Panc1 (cell line): Measurements from ENCODE around the gene PHF13. TPM values are rescaled to one million over a fixed set of nuclear protein-coding genes. Genes with fewer than 3 reads are reported as not detected.

Experiments
- ATAC-seq: fragments of 200-7000 bp; cut with Tn5 transposase; 2 replicates; pipeline ENCODE4 v1.9.1; 2020; ENCODE audit warnings: mild to moderate bottlenecking, moderate library complexity
- BruUV-seq: library from RNA; stranded (reverse); fragments of 400-500 nt; replicated peaks from 2 replicates; lab custom pipeline; 2021; lab: Mats Ljungman, UMichigan
- CTCF ChIA-PET: fragments of 300-600 bp; sonication (Branson Sonifier 250); formaldehyde crosslinking; loops from one replicate; lab custom pipeline; 2022; ENCODE audit warnings: antibody characterized with exemption; lab: Charles Lee
- POLR2A ChIA-PET: fragments of 300-600 bp; sonication (Branson Sonifier 250); formaldehyde crosslinking; loops from one replicate; lab custom pipeline; 2022; ENCODE audit warnings: antibody characterized with exemption; lab: Charles Lee
- DNase-seq: peaks from one replicate; pipeline ENCODE4 v3.0.0-alpha.2; 2010; ENCODE audit warnings: low read depth, low spot score
- H3K27ac ChIP-seq: 2 replicates; pipeline ENCODE4 v1.5.1; 2011; ENCODE audit warnings: mild to moderate bottlenecking, low read length, inconsistent platforms
- H3K27me3 ChIP-seq: fragments of 200-500 bp; sonication (Bioruptor generic); 2 replicates; pipeline ENCODE4 v1.6.0; 2014; ENCODE audit warnings: low read length, inconsistent platforms; ENCODE audit not compliant: control insufficient read depth, insufficient read depth
- H3K36me3 ChIP-seq: fragments of 200-500 bp; sonication (Bioruptor generic); 2 replicates; pipeline ENCODE4 v1.5.1; 2014; ENCODE audit warnings: inconsistent platforms, mild to moderate bottlenecking, low read length, moderate library complexity; ENCODE audit not compliant: control insufficient read depth, insufficient read depth
- H3K4me1 ChIP-seq: 2 replicates; pipeline ENCODE4 v1.5.1; 2011; ENCODE audit warnings: inconsistent platforms, mild to moderate bottlenecking, low read length, moderate library complexity; ENCODE audit not compliant: control insufficient read depth, insufficient read depth
- H3K4me3 ChIP-seq, 2 experiments: 2 replicates each; pipeline ENCODE4 v1.5.1; 2011 to 2012; ENCODE audit warnings: low read depth in 2 of 2, low read length in 2 of 2, mild to moderate bottlenecking in 2 of 2, inconsistent platforms in 1 of 2, moderate library complexity in 1 of 2
- H3K9me3 ChIP-seq: fragments of 200-500 bp; sonication (Bioruptor generic); 2 replicates; pipeline ENCODE4 v1.5.1; 2014; ENCODE audit warnings: low read depth, mild to moderate bottlenecking, inconsistent platforms, low read length, moderate library complexity; ENCODE audit not compliant: control insufficient read depth, insufficient read depth
- POLR2AphosphoS5 ChIP-seq: IDR thresholded peaks from 2 replicates; pipeline ENCODE4 v1.6.1; 2012; ENCODE audit warnings: mild to moderate bottlenecking, low read depth, low read length, moderate library complexity
- SIN3A ChIP-seq: IDR thresholded peaks from 2 replicates; pipeline ENCODE4 v1.6.1; 2012; ENCODE audit warnings: low read depth, mild to moderate bottlenecking, low read length, moderate library complexity, borderline replicate concordance; ENCODE audit not compliant: insufficient read depth
- TCF7L2 ChIP-seq: IDR thresholded peaks from 2 replicates; pipeline ENCODE4 v1.6.1; 2011; ENCODE audit warnings: mild to moderate bottlenecking, low read depth, low read length, inconsistent platforms
- in situ Hi-C: cut with HindIII; loops from 2 replicates; pipeline ENCODE4 v1.10.0; 2016; ENCODE audit warnings: low sequenced_read_pairs, low pct_unique_long_range_greater_than_20kb
- intact Hi-C: fragments of 100-400 bp; cut with micrococcal nuclease; formaldehyde crosslinking; loops from one replicate; pipeline ENCODE4 v1.10.0; 2022; ENCODE audit not compliant: unreplicated experiment
- total RNA-seq: library from RNA; stranded (reverse); gene quantifications from one replicate; pipeline ENCODE4 v1.2.1, GENCODE V29; 2021; ENCODE audit not compliant: unreplicated experiment
- TF ChIP-seq, protein P1 (sequence below), 2 experiments: IDR thresholded peaks; 2 replicates each; pipeline ENCODE4 v1.6.1; 2011 to 2012; ENCODE audit warnings: low read depth in 2 of 2, control low read depth in 1 of 2, low read length in 1 of 2, mild to moderate bottlenecking in 1 of 2, moderate library complexity in 1 of 2; ENCODE audit not compliant: insufficient read depth in 1 of 2

PHF13 gene
- total RNA-seq, 1 experiment from 2014 or later: 41.8 TPM

DNA sequence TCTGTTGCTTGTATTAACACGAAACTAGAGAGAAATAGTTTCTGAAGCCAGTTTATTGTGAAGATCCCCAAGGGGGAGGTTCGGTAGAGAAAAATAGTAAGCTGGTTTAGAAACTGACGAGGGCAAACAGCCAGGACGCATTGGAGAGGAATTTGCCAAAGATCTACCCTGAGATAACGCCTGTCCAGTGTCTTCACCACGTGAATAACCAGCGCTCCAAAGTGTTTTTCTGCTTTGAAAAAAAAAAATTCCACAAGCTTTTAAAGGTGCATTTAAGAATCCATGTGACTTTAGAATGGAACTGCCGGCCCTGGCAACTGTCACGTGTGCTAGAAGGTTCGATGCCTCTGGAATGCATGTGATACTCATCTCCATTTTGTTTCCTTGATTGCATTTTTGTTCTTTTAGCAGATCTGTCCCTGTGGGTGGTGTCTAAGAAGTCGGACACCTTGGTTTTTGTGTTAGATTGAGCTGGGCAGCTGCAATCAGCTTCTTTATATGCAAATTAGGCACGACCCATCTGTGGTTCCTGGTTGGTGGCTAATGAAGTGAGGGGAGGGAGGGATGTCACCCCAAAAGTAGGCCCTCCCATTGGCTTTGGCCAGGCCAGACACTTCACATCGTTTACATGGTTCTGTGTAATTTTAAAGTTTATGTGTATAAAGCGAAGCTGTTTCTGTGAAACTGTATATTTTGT lies 9.9 kb downstream of the PHF13 start:
- H3K27ac ChIP-seq: peak overlapping the region; percentile 79
- no TSS peak for BruUV-seq

GRCh38 chr1:6624710-6625583 lies 11.4 kb downstream of the PHF13 start, which contains the start of gene THAP3:
Gene THAP3 (plus strand): TSS chr1:6624868. CDS start chr1:6625219, 351 bp downstream.
- H3K4me3 ChIP-seq: peak within 1 kb of the TSS; percentile 72 to 79
- intact Hi-C loops: no loop called here
- no TSS peak for BruUV-seq
- H3K36me3 ChIP-seq: peaks cover 2% of the 10 kb centered on the region; the same call in 1 of the 2 replicates
- no peaks in the 10 kb centered on the region for H3K9me3 ChIP-seq
- peak within 1 kb of the TSS; percentile 79 for H3K27ac ChIP-seq
- H3K4me1 ChIP-seq: peaks cover 32% of the 10 kb centered on the region
- DNase-seq: peak; percentile 78
- ChIA-PET POLR2A (interaction anchor here (0.7 kb wide), 1 partner anchor 477 kb away, joined by 4 read pairs; no protein-coding TSS in a partner anchor), CTCF (no interaction called here)
- ATAC-seq: peak; percentile 93
- in situ Hi-C loops: no loop called here
- H3K27me3 ChIP-seq: no peaks in the 10 kb centered on the region
- TF ChIP-seq TCF7L2 (peak; percentile 35; the same call in 1 of the 2 replicates), SIN3A (no peak), POLR2AphosphoS5 (peak; percentile 85)

More for the DNA sequence above, 9.9 kb downstream of the PHF13 start:
- H3K4me3 ChIP-seq: no peak overlapping the region; a peak in 1 of 4 replicates
- intact Hi-C loops: no loop called here
- no peaks in the 10 kb centered on the region for H3K27me3 ChIP-seq
- ChIA-PET POLR2A (no interaction called here), CTCF (interaction anchor here (1.2 kb wide), 1 partner anchor 9 kb away, joined by 3 read pairs; no protein-coding TSS in a partner anchor)
- in situ Hi-C loops: no loop called here
- H3K36me3 ChIP-seq: peaks cover 6% of the 10 kb centered on the region; the same call in 1 of the 2 replicates
- DNase-seq (no peak), ATAC-seq (no peak)
- no peak for TF ChIP-seq TCF7L2
- TF ChIP-seq SIN3A: no peak
- peaks cover 32% of the 10 kb centered on the region for H3K4me1 ChIP-seq
- H3K9me3 ChIP-seq: no peaks in the 10 kb centered on the region

GRCh38 chr1:6625584-6626149 lies 12.1 kb downstream of the PHF13 start:
- CTCF ChIA-PET: no interaction called here
- peaks cover 2% of the 10 kb centered on the region; the same call in 1 of the 2 replicates for H3K36me3 ChIP-seq
- TF ChIP-seq SIN3A: no peak
- TF ChIP-seq, protein P1, sequence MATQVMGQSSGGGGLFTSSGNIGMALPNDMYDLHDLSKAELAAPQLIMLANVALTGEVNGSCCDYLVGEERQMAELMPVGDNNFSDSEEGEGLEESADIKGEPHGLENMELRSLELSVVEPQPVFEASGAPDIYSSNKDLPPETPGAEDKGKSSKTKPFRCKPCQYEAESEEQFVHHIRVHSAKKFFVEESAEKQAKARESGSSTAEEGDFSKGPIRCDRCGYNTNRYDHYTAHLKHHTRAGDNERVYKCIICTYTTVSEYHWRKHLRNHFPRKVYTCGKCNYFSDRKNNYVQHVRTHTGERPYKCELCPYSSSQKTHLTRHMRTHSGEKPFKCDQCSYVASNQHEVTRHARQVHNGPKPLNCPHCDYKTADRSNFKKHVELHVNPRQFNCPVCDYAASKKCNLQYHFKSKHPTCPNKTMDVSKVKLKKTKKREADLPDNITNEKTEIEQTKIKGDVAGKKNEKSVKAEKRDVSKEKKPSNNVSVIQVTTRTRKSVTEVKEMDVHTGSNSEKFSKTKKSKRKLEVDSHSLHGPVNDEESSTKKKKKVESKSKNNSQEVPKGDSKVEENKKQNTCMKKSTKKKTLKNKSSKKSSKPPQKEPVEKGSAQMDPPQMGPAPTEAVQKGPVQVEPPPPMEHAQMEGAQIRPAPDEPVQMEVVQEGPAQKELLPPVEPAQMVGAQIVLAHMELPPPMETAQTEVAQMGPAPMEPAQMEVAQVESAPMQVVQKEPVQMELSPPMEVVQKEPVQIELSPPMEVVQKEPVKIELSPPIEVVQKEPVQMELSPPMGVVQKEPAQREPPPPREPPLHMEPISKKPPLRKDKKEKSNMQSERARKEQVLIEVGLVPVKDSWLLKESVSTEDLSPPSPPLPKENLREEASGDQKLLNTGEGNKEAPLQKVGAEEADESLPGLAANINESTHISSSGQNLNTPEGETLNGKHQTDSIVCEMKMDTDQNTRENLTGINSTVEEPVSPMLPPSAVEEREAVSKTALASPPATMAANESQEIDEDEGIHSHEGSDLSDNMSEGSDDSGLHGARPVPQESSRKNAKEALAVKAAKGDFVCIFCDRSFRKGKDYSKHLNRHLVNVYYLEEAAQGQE (IDR thresholded peaks at IDR 0.05; ENCODE audit: insufficient read depth in 1 of 2, low read depth in 2 of 2, low read length in 1 of 2): no peak
- no peak for TF ChIP-seq POLR2AphosphoS5

More at GRCh38 chr1:6625584-6626149, 12.1 kb downstream of the PHF13 start:
- Histone ChIP-seq H3K27me3 (no peaks in the 10 kb centered on the region), H3K4me3 (peak overlapping the region; percentile 72 to 79), H3K9me3 (no peaks in the 10 kb centered on the region), H3K27ac (peak overlapping the region; percentile 69), H3K4me1 (peaks cover 32% of the 10 kb centered on the region)
- ATAC-seq (peak; percentile 36), DNase-seq (no peak)
- BruUV-seq: no TSS peak
- in situ Hi-C loops: no loop called here
- POLR2A ChIA-PET: interaction anchor here (0.7 kb wide), 1 partner anchor 478 kb away, joined by 4 read pairs; no protein-coding TSS in a partner anchor
- intact Hi-C loops: no loop called here
